ENCODE results near the gene LARGE1.

- TF ChIP-seq MAX (IDR thresholded peaks at IDR 0.05) (no peak), YY1 (IDR thresholded peaks at IDR 0.05; ENCODE audit: low read depth) (no peak), FOXM1 (IDR thresholded peaks at IDR 0.05; ENCODE audit: borderline replicate concordance, low read depth) (no peak), RAD21 (IDR thresholded peaks at IDR 0.05; ENCODE audit: low read depth) (no peak), EP300 (IDR thresholded peaks at IDR 0.05; ENCODE audit: borderline replicate concordance) (no peak), NFIC (IDR thresholded peaks at IDR 0.05) (no peak)
- TF ChIP-seq, protein P1, sequence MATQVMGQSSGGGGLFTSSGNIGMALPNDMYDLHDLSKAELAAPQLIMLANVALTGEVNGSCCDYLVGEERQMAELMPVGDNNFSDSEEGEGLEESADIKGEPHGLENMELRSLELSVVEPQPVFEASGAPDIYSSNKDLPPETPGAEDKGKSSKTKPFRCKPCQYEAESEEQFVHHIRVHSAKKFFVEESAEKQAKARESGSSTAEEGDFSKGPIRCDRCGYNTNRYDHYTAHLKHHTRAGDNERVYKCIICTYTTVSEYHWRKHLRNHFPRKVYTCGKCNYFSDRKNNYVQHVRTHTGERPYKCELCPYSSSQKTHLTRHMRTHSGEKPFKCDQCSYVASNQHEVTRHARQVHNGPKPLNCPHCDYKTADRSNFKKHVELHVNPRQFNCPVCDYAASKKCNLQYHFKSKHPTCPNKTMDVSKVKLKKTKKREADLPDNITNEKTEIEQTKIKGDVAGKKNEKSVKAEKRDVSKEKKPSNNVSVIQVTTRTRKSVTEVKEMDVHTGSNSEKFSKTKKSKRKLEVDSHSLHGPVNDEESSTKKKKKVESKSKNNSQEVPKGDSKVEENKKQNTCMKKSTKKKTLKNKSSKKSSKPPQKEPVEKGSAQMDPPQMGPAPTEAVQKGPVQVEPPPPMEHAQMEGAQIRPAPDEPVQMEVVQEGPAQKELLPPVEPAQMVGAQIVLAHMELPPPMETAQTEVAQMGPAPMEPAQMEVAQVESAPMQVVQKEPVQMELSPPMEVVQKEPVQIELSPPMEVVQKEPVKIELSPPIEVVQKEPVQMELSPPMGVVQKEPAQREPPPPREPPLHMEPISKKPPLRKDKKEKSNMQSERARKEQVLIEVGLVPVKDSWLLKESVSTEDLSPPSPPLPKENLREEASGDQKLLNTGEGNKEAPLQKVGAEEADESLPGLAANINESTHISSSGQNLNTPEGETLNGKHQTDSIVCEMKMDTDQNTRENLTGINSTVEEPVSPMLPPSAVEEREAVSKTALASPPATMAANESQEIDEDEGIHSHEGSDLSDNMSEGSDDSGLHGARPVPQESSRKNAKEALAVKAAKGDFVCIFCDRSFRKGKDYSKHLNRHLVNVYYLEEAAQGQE (IDR thresholded peaks at IDR 0.05; ENCODE audit: low read depth), result no peak
- TF ChIP-seq, protein P2, sequence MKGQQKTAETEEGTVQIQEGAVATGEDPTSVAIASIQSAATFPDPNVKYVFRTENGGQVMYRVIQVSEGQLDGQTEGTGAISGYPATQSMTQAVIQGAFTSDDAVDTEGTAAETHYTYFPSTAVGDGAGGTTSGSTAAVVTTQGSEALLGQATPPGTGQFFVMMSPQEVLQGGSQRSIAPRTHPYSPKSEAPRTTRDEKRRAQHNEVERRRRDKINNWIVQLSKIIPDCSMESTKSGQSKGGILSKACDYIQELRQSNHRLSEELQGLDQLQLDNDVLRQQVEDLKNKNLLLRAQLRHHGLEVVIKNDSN (IDR thresholded peaks at IDR 0.05), result no peak
These were observed 587.7 kb downstream of the LARGE1 start for GRCh38 chr22:33332538-33332937.
